Vagina (tissue), 2 donors: ENCODE results near the gene ZNF23. TPM values are rescaled to one million over a fixed set of nuclear protein-coding genes. Genes with fewer than 3 reads are reported as not detected.

Experiments
- DNase-seq, 2 donors: peaks; one replicate each; pipeline ENCODE4 v3.0.0-alpha.2; 2017; ENCODE audit errors: extremely low spot score in 2 of 2
- H3K27ac ChIP-seq: fragments of 200-600 bp; sonication (generic); one replicate; pipeline ENCODE4 v1.5.1; 2019
- H3K27me3 ChIP-seq: fragments of 200-600 bp; sonication (generic); one replicate; pipeline ENCODE4 v1.5.1; 2019
- H3K36me3 ChIP-seq, 2 donors: fragments of 200-600 bp; sonication (generic); one replicate each; pipeline ENCODE4 v1.5.1; 2017 to 2019
- H3K4me1 ChIP-seq: fragments of 200-600 bp; sonication (generic); one replicate; pipeline ENCODE4 v1.5.1; 2019
- H3K4me3 ChIP-seq, 2 donors: fragments of 200-600 bp; sonication (generic); 1 replicate in 1 of 2; 2 replicates in 1 of 2; pipeline ENCODE4 v1.5.1; 2016 to 2019
- H3K9me3 ChIP-seq: fragments of 200-600 bp; sonication (generic); one replicate; pipeline ENCODE4 v1.5.1; 2019
- POLR2A ChIP-seq, 2 donors: fragments of 450-650 bp; IDR thresholded peaks; one replicate each; pipeline ENCODE4 v1.6.1; 2017; ENCODE audit warnings: antibody characterized with exemption in 2 of 2, mild to moderate bottlenecking in 2 of 2, moderate library complexity in 2 of 2
- POLR2AphosphoS5 ChIP-seq, 2 donors: sonication (generic); formaldehyde crosslinking; IDR thresholded peaks; one replicate each; pipeline ENCODE4 v1.9.0; 2017; ENCODE audit warnings: antibody characterized with exemption in 2 of 2, mild to moderate bottlenecking in 2 of 2, low read depth in 1 of 2; ENCODE audit not compliant: insufficient read depth in 1 of 2
- intact Hi-C: fragments of 100-400 bp; cut with DNase I; formaldehyde crosslinking; loops from one replicate; pipeline ENCODE4 v1.15.1; 2023
- total RNA-seq: library from RNA; depleted of rRNA; stranded (reverse); fragments of >200 nt; gene quantifications from one replicate; pipeline ENCODE4 v1.2.3, GENCODE V29; 2016
- TF ChIP-seq, protein P1 (sequence below), 3 experiments: fragments of 450-650 bp in 2 of 3; fragments of 200-600 bp in 1 of 3; sonication (generic) in 1 of 3; IDR thresholded peaks; one replicate each; pipeline ENCODE4 v1.5.1; 2017 to 2019; ENCODE audit warnings: antibody characterized with exemption in 3 of 3, mild to moderate bottlenecking in 2 of 3, moderate library complexity in 2 of 3

Gene ZNF23
- total RNA-seq, 1 donor from 2014 or later: 7.1 TPM

DNA sequence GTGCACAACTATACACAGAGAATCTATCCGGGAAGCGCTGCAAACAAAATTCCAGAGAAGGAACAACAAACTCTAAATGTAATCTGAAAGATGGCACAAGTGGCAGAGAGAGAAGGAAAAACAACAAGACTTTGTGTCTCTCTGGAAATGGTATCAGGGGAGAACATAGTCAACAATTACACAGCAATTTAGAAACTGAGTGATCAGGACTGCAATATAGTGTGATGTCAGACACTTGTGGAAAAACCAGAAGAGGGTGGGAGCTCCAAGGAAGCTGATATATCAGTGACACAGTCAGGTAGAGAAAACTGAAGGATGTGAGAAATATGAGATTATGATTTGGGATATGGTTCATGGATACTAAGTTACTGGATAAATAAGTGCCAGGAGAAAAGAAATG lies 18.9 kb upstream of the ZNF23 start:
- H3K27me3 ChIP-seq: no peaks in the 10 kb centered on the region
- peaks cover 0 to 26% of the 10 kb centered on the region in 2 donors for H3K36me3 ChIP-seq
- intact Hi-C loops: no loop called here
- H3K9me3 ChIP-seq: no peaks in the 10 kb centered on the region
- TF ChIP-seq POLR2A (IDR thresholded peaks at IDR 0.05) (no peak), POLR2AphosphoS5 (IDR thresholded peaks at IDR 0.05; ENCODE audit: insufficient read depth in 1 of 2, low read depth in 1 of 2) (no peak)
- TF ChIP-seq, protein P1, sequence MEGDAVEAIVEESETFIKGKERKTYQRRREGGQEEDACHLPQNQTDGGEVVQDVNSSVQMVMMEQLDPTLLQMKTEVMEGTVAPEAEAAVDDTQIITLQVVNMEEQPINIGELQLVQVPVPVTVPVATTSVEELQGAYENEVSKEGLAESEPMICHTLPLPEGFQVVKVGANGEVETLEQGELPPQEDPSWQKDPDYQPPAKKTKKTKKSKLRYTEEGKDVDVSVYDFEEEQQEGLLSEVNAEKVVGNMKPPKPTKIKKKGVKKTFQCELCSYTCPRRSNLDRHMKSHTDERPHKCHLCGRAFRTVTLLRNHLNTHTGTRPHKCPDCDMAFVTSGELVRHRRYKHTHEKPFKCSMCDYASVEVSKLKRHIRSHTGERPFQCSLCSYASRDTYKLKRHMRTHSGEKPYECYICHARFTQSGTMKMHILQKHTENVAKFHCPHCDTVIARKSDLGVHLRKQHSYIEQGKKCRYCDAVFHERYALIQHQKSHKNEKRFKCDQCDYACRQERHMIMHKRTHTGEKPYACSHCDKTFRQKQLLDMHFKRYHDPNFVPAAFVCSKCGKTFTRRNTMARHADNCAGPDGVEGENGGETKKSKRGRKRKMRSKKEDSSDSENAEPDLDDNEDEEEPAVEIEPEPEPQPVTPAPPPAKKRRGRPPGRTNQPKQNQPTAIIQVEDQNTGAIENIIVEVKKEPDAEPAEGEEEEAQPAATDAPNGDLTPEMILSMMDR (IDR thresholded peaks at IDR 0.05): no peak
- H3K27ac ChIP-seq: no peak overlapping the region
- no peak overlapping the region for H3K4me3 ChIP-seq
- H3K4me1 ChIP-seq: peaks cover 5% of the 10 kb centered on the region
- DNase-seq: no peak

DNA sequence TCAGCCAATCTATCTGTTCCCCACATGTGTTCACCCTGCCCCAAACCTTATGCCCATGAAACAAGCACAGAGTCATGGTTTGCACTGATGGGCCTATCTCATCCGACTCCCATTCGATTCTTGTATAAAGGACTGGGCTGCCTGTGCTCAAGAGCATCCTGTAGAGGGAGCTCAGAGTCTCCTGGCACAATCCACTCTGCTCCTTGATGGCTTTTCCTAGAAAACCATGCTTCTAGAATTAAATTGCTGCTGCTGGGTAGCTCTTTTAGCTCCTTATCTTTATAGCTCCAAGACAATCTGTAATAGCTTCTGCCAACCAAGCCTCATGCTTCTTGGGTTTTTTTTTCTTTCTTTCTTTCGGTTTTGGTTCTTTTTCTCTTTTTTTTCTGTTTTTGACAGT lies 17.4 kb upstream of the ZNF23 start:
- Histone ChIP-seq H3K27ac (no peak overlapping the region), H3K4me1 (no peaks in the 10 kb centered on the region), H3K36me3 (peaks cover 0 to 35% of the 10 kb centered on the region in 2 donors), H3K27me3 (no peaks in the 10 kb centered on the region), H3K4me3 (no peak overlapping the region), H3K9me3 (no peaks in the 10 kb centered on the region)
- TF ChIP-seq, protein P1 (IDR thresholded peaks at IDR 0.05): no peak
- TF ChIP-seq POLR2AphosphoS5 (IDR thresholded peaks at IDR 0.05; ENCODE audit: insufficient read depth in 1 of 2, low read depth in 1 of 2) (no peak), POLR2A (IDR thresholded peaks at IDR 0.05) (no peak)
- no peak for DNase-seq
- intact Hi-C loops: no loop called here

DNA sequence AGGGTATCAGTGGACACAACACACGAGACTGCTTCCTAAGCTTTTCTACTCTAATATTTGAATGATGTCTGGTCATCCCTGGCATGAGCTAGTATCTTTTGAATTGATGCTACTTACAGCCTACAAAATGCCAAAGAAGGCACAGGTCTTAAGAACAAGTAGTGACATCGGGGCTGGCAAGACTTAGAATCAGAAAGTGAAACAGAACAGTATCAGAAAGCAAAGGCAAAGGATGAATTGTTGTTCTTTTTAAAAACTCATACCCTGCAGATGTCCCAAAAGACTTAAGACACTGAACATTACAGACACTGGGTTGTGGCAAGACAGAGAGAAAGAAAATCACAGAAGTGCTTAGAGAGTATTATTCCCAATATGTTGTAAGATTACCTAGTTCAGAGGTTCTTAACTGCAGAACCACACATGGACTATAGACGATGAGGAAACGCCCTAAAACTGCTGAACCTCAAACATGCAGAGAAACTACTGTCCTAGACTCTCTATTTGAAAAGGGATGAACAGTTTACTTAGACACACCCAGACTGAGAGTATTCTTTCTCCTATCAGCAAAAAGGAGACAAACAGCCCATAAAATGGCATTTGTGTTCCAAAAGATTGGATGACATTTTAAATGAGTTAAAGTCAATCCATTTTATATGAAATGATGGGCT lies 14.5 kb upstream of the ZNF23 start:
- Histone ChIP-seq H3K36me3 (peaks cover 0 to 35% of the 10 kb centered on the region in 2 donors), H3K27ac (no peak overlapping the region), H3K9me3 (no peaks in the 10 kb centered on the region), H3K27me3 (no peaks in the 10 kb centered on the region), H3K4me3 (no peak overlapping the region), H3K4me1 (no peaks in the 10 kb centered on the region)
- intact Hi-C loops: no loop called here
- TF ChIP-seq POLR2AphosphoS5 (IDR thresholded peaks at IDR 0.05; ENCODE audit: insufficient read depth in 1 of 2, low read depth in 1 of 2) (no peak), POLR2A (IDR thresholded peaks at IDR 0.05) (no peak)
- TF ChIP-seq, protein P1 (IDR thresholded peaks at IDR 0.05): no peak
- DNase-seq: no peak

DNA sequence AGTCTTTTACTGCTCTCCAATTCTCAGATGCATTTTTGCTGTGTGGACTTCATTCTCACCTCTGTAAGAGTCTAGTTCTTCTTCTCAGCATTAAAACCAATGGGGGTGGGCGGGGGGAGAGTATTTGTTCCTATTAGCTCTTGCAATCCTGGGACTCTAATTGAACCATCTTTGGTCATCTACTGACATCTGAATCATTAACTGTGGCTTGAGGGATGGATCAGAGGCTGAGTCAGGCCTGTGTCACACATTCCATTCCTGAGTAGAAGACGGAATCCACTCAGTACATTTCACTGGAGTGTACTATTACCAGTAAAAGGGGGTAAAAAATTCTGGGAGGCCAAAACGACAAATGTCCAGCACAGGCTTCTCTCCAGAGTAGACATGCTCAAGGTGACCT lies 12.8 kb upstream of the ZNF23 start:
- no peak overlapping the region for H3K4me3 ChIP-seq
- DNase-seq: no peak
- H3K36me3 ChIP-seq: peaks cover 0 to 39% of the 10 kb centered on the region in 2 donors
- H3K27me3 ChIP-seq: no peaks in the 10 kb centered on the region
- intact Hi-C loops: no loop called here
- H3K27ac ChIP-seq: no peak overlapping the region
- H3K9me3 ChIP-seq: no peaks in the 10 kb centered on the region
- TF ChIP-seq POLR2AphosphoS5 (IDR thresholded peaks at IDR 0.05; ENCODE audit: insufficient read depth in 1 of 2, low read depth in 1 of 2) (no peak), POLR2A (IDR thresholded peaks at IDR 0.05) (no peak)
- TF ChIP-seq, protein P1 (IDR thresholded peaks at IDR 0.05): no peak
- no peaks in the 10 kb centered on the region for H3K4me1 ChIP-seq

DNA sequence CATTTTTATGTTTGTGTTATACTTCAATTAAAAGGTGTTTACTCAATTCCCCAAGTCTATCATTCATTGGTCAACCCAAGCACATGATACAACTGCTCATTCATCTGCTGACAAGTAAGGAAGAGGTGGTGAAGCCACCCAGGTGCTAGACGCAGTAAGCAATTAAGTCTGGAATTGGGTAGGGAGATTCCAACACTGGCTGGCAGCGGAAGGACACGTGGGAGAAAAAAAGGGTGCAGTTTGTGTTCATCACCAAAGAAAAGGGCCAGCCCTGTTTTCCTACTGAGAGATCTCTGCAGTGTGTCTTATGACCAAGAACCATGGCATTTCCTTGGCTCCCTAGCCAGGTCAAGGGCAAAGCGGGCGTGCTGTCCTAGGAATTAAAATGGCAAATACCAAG lies 11.8 kb upstream of the ZNF23 start:
- Histone ChIP-seq H3K9me3 (no peaks in the 10 kb centered on the region), H3K27ac (no peak overlapping the region), H3K27me3 (no peaks in the 10 kb centered on the region), H3K36me3 (peaks cover 0 to 39% of the 10 kb centered on the region in 2 donors), H3K4me1 (no peaks in the 10 kb centered on the region), H3K4me3 (no peak overlapping the region)
- intact Hi-C loops: no loop called here
- TF ChIP-seq POLR2AphosphoS5 (IDR thresholded peaks at IDR 0.05; ENCODE audit: insufficient read depth in 1 of 2, low read depth in 1 of 2) (no peak), POLR2A (IDR thresholded peaks at IDR 0.05) (no peak)
- TF ChIP-seq, protein P1 (IDR thresholded peaks at IDR 0.05): no peak
- no peak for DNase-seq
